Measurements from ENCODE around the gene KLB.

- TF ChIP-seq TAF1 (IDR thresholded peaks at IDR 0.05; ENCODE audit: borderline replicate concordance, insufficient read depth, low read length): no peak
- TF ChIP-seq POLR2AphosphoS5 (IDR thresholded peaks at IDR 0.05; ENCODE audit: low read depth, low read length): no peak
- TF ChIP-seq, protein P1, sequence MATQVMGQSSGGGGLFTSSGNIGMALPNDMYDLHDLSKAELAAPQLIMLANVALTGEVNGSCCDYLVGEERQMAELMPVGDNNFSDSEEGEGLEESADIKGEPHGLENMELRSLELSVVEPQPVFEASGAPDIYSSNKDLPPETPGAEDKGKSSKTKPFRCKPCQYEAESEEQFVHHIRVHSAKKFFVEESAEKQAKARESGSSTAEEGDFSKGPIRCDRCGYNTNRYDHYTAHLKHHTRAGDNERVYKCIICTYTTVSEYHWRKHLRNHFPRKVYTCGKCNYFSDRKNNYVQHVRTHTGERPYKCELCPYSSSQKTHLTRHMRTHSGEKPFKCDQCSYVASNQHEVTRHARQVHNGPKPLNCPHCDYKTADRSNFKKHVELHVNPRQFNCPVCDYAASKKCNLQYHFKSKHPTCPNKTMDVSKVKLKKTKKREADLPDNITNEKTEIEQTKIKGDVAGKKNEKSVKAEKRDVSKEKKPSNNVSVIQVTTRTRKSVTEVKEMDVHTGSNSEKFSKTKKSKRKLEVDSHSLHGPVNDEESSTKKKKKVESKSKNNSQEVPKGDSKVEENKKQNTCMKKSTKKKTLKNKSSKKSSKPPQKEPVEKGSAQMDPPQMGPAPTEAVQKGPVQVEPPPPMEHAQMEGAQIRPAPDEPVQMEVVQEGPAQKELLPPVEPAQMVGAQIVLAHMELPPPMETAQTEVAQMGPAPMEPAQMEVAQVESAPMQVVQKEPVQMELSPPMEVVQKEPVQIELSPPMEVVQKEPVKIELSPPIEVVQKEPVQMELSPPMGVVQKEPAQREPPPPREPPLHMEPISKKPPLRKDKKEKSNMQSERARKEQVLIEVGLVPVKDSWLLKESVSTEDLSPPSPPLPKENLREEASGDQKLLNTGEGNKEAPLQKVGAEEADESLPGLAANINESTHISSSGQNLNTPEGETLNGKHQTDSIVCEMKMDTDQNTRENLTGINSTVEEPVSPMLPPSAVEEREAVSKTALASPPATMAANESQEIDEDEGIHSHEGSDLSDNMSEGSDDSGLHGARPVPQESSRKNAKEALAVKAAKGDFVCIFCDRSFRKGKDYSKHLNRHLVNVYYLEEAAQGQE (IDR thresholded peaks at IDR 0.05; ENCODE audit: insufficient read depth in 1 of 2, low read depth in 2 of 2, low read length in 2 of 2): no peak
- TF ChIP-seq SIN3A (IDR thresholded peaks at IDR 0.05; ENCODE audit: borderline replicate concordance, insufficient read depth, low read length): no peak
Measured at GRCh38 chr4:39390603-39391002, 16.1 kb upstream of the KLB start.

Data from PFSK-1 (cell line).